D721Med (cell line): ENCODE results near the gene ATP5ME.
"Not testable (repeated sequence)": the region's sequence is repeated elsewhere in the genome, so short reads cannot be mapped to it uniquely, and the experiment has no call there.

Source experiments
- DNase-seq: peaks from one replicate; pipeline ENCODE4 v3.0.0; 2011; ENCODE audit warnings: low spot score; ENCODE audit not compliant: insufficient read length
- FAIRE-seq: peaks from 2 replicates; lab custom pipeline; 2011; peaks lifted over from hg19 to GRCh38; lab: Jason Lieb, UNC
- TF ChIP-seq, protein P1 (sequence below): IDR thresholded peaks from 2 replicates; pipeline ENCODE4 v1.5.1; 2012; ENCODE audit warnings: mild to moderate bottlenecking, control low read depth; ENCODE audit not compliant: insufficient read depth; ENCODE audit errors: missing control alignments

ATP5ME gene

DNA sequence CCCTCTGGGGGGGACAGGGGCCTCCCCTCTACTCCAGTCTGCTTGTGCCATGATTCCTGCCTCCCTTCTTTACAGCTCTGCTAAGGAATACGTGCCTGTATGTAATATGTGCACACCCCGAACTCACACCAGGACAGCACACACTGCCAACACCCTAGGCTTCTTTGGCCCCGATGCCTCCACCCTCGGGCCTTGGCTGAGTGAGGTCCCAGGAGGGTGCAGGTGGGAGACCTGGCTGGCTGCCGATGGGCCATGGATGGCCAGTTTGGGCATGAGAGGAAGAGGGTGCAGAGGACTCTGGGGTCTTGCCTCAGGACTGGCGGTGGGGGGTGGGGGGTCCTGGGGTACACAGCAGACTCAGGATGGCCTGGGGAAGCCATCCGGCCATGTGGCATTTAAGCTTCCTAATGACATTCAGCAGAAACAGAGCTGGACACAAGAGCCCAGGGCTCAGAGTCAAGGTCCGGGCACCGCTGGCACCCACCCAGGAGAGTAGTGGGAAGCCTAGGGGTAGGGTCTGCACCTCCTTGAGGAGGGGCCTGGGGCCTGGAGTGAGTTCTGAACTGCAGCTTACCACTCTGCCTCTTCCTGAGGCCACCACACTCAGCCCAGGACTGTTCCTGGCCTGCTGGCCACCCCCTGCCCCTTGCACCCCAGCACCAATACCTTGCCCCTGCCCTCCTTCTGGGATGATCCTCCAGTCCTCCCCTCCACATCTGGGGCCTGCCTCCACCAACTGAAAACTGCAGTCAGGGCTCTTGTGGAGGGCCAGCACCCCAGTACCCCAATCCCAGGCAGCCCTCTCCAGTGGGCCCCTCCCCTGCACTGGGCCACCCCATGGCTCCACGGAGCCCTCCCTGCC, 29.5 kb upstream of the ATP5ME start:
- FAIRE-seq = no peak
- TF ChIP-seq, protein P1, sequence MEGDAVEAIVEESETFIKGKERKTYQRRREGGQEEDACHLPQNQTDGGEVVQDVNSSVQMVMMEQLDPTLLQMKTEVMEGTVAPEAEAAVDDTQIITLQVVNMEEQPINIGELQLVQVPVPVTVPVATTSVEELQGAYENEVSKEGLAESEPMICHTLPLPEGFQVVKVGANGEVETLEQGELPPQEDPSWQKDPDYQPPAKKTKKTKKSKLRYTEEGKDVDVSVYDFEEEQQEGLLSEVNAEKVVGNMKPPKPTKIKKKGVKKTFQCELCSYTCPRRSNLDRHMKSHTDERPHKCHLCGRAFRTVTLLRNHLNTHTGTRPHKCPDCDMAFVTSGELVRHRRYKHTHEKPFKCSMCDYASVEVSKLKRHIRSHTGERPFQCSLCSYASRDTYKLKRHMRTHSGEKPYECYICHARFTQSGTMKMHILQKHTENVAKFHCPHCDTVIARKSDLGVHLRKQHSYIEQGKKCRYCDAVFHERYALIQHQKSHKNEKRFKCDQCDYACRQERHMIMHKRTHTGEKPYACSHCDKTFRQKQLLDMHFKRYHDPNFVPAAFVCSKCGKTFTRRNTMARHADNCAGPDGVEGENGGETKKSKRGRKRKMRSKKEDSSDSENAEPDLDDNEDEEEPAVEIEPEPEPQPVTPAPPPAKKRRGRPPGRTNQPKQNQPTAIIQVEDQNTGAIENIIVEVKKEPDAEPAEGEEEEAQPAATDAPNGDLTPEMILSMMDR = no peak
- DNase-seq = no peak

DNA sequence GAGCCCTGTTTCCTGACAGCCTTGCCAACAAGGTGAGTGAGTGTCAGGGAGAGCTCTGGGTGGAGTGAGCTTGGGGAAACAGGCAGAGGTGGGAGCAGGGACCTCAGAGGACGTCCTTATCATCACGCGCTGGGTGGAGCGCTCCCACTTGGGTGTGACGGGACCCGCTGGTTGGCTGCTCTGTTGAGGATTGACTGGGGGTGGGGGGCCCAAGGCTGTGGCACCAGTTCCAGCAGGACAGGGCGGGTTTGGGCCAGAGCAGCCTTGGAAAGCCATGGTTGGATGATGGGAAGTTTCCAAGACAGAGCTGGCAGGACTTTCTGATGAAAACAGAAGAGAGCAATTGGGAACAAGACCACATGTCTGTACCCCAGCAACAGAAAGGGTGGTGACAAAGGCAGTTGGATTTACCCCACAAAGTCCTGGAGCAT, 28.6 kb upstream of the ATP5ME start:
- TF ChIP-seq, protein P1 = no peak
- DNase-seq (no peak), FAIRE-seq (no peak)

DNA sequence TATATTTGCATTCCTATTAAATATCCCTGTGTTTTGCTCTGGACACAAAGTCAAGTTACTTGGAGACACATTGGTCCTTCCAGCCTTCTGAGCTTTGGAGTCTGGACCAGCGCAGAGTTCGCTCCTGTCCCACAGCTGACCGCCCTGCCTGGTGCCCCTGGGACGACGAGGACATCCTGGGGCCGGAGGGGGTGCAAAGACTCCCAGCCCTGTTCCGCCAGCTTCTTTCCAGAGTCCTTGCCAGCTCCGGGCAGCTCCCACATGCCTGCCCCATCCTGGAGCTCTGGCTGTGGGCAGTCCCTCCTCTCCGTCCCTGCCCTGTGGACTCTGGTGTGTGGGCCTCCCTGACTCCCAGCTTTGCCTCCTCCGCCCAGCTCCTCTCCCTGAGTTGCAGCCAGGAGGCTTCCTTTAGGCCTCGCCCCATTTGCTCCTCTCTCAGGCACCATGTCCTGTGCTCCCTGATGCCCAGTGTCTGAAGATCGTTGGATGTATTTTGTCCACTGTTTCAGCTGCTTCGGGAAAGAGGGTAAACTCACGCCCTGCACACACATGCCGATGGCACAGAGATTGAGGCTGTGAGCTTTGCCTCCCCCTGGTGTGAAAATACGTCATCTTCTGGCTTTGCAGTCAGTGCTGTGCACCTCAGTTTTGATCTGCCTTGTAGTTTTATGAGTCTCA, 26.6 kb upstream of the ATP5ME start:
- DNase-seq (no peak), FAIRE-seq (no peak)
- TF ChIP-seq, protein P1 = no peak

DNA sequence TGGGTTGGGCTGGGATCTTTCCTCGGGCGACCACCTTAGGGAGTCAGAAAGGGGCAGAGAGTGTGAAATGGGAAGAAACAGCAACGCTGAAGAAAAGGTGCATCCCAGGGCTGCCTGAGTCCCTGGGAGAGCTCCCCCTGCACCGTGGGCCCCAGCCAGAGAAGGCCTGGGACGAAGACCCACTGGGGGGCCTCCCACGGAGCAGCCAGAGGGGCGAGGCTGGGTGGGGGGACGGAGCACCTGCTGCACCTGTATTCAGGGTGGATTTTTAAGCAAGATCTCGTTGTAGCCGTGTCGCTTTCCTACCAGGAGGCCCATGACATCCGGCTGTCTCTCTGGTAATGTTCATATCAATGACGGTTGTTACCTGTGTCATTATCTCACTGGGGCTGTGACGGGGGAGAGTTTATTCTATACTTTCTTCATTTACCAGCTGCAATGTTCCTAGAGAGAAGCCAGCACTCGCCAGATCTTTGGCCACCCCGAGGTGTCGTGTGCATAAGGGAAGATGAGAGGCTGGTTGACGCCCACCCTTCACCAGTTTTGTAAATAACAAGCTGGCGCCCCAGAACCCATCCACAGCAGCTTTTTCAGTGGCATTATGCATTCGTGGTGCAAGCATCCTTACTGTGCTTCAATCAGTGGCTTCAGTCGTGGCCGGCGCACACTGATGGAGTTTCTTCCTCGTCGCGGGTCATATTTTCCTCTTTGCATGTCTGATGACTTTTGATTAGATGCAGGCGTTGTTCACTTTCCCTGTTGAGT, 25.9 kb upstream of the ATP5ME start:
- no peak for FAIRE-seq
- no peak for DNase-seq
- TF ChIP-seq, protein P1 = no peak

DNA sequence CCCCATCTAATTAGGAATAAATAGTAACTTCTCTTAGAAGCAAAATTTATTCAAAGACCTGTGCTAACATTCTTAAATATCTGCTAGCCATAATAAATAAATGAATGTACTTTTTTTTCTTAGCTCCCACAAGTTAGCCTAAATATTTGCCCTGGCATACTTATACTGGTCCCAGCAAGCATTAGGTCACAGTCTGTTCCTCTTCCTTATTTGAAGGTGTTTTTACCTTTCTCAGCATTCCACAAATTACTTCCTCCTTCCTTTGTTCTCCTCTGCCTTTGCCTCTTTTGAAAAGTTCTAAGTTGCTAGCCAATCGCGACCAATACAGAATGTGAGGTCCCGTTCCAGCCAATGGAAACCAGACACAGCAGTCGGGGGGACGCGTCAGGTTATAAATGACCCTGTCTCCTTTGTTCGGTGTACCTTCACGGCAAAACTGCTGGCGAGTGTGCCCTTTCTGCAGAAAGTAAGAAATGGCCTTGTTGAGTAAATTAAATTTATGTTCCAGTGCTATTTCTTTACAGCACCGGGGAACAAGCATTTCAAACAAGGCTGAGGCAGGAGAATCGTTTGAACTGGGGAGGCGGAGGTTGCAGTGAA, 20.4 kb upstream of the ATP5ME start:
- FAIRE-seq, DNase-seq: not testable (repeated sequence)

DNA sequence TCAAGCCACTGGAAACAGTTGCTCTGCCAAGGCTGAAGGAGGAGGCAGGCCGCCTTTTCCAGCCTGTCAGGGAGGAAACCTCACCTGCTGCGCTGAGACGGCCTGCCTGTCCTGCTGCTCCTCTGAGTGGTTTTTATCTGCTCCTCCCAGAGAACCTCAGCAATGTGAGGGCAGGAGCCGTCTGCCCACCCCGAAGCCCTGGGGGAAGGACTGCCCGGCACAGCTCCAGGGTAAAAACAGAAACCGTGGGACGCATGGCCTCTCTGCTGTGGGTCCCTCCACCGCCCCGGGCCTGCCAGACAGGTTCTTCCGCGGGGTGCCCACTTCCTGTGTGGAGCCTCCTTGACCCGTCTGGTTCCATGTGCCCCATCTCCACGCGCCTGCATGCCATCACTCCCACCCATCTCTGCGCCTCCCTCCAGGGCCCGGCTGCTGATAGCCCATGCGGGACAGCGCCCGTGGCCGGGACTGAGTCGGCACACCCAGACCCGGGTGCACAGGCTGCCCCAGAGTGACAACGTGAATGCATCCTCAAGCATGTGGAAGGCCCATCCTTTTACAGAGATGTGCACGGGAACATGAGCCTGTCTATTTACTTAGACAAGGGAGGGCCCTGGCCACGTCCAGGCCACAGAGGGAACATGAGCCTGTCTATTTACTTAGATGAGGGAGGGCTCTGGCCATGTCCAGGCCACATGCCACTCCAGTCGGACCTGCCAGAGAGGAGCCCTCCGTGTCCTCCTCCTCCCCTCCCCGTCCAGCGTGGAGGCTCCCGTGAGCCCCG, 18.9 kb upstream of the ATP5ME start:
- TF ChIP-seq, protein P1 = no peak
- DNase-seq (no peak), FAIRE-seq (no peak)
